SK-N-SH (cell line): Measurements from ENCODE around the gene B3GALNT2. TPM values are rescaled to one million over a fixed set of nuclear protein-coding genes. Genes with fewer than 3 reads are reported as not detected.
A peak's percentile ranks its signal among the peaks of the same experiment; 100 is the strongest.

Source experiments
- CTCF ChIA-PET: fragments of 300-600, 350-600 bp; formaldehyde crosslinking; extraction: SDS; loops from one replicate; lab custom pipeline; 2021; lab: Yijun Ruan, JAX
- POLR2A ChIA-PET: fragments of 350-600 bp; sonication (Branson Sonifier 250); formaldehyde crosslinking; extraction: SDS; loops from one replicate; lab custom pipeline; 2020; ENCODE audit warnings: antibody characterized with exemption, inconsistent platforms; lab: Yijun Ruan, JAX
- DNase-seq: peaks from one replicate; pipeline ENCODE4 v3.0.0; 2012
- H2AFZ ChIP-seq: fragments of 200-600 bp; sonication (generic); 2 replicates; pipeline ENCODE4 v1.8.1; 2016; ENCODE audit warnings: antibody characterized with exemption, mild to moderate bottlenecking, low read depth
- H3F3A ChIP-seq: fragments of 200-600 bp; sonication (generic); replicated peaks from 2 replicates; pipeline ENCODE3; 2016; ENCODE audit warnings: antibody characterized with exemption, mild to moderate bottlenecking; ENCODE audit not compliant: insufficient read depth
- H3K27ac ChIP-seq, 2 experiments: fragments of 200-500 bp in 1 of 2; fragments of 200-600 bp in 1 of 2; sonication (Bioruptor generic) in 1 of 2; sonication (generic), shearing (Covaris generic) in 1 of 2; 2 replicates each; pipeline versions ENCODE4 v1.5.1 to v1.6.1; 2014 to 2016; ENCODE audit warnings: low read depth in 2 of 2, inconsistent platforms in 1 of 2, low read length in 1 of 2, mild to moderate bottlenecking in 1 of 2, mixed read lengths in 1 of 2
- H3K27me3 ChIP-seq: fragments of 200-600 bp; sonication (generic), shearing (Covaris generic); 2 replicates; pipeline ENCODE4 v1.6.1; 2016; ENCODE audit warnings: mixed run types; ENCODE audit not compliant: insufficient read depth
- H3K36me3 ChIP-seq, 2 experiments: fragments of 200-500 bp in 1 of 2; fragments of 200-600 bp in 1 of 2; sonication (Bioruptor generic) in 1 of 2; sonication (generic) in 1 of 2; replicated peaks in 1 of 2; 2 replicates each; pipeline versions ENCODE3 to v1.5.1; 2014 to 2016; ENCODE audit warnings: low read length in 1 of 2, mild to moderate bottlenecking in 1 of 2; ENCODE audit not compliant: insufficient read depth in 2 of 2, control insufficient read depth in 1 of 2
- H3K4me1 ChIP-seq, 2 experiments: fragments of 200-500 bp in 1 of 2; fragments of 200-600 bp in 1 of 2; sonication (Bioruptor generic) in 1 of 2; sonication (generic), shearing (Covaris generic) in 1 of 2; 2 replicates each; pipeline versions ENCODE4 v1.5.1 to v1.6.1; 2014 to 2016; ENCODE audit warnings: low read depth in 1 of 2, low read length in 1 of 2, mixed run types in 1 of 2; ENCODE audit not compliant: insufficient read depth in 2 of 2, control insufficient read depth in 1 of 2
- H3K4me2 ChIP-seq: fragments of 200-600 bp; sonication (generic), shearing (Covaris generic); 2 replicates; pipeline ENCODE4 v1.6.1; 2017; ENCODE audit warnings: mixed run types
- H3K4me3 ChIP-seq, 2 experiments: fragments of 200-500 bp in 1 of 2; fragments of 200-600 bp in 1 of 2; sonication (Bioruptor generic) in 1 of 2; sonication (generic), shearing (Covaris generic) in 1 of 2; 2 replicates each; pipeline versions ENCODE4 v1.5.1 to v1.8.1; 2014 to 2016; ENCODE audit warnings: low read depth in 2 of 2, inconsistent platforms in 1 of 2, low read length in 1 of 2, mild to moderate bottlenecking in 1 of 2, mixed read lengths in 1 of 2, moderate library complexity in 1 of 2
- H3K79me2 ChIP-seq: fragments of 200-600 bp; sonication (generic); 2 replicates; pipeline ENCODE4 v1.8.1; 2017; ENCODE audit warnings: mild to moderate bottlenecking; ENCODE audit not compliant: insufficient read depth
- H3K9ac ChIP-seq: fragments of 200-600 bp; sonication (generic); 2 replicates; pipeline ENCODE4 v1.6.1; 2017; ENCODE audit warnings: mixed run types
- H3K9me2 ChIP-seq: fragments of 200-600 bp; sonication (generic); 2 replicates; pipeline ENCODE4 v1.6.1; 2017; ENCODE audit warnings: mixed run types
- H3K9me3 ChIP-seq: fragments of 200-600 bp; sonication (generic); 2 replicates; pipeline ENCODE4 v1.6.1; 2017; ENCODE audit warnings: mixed run types, mild to moderate bottlenecking, moderate library complexity
- H4K20me1 ChIP-seq: fragments of 200-600 bp; sonication (generic); 2 replicates; pipeline ENCODE4 v1.6.1; 2017; ENCODE audit warnings: mild to moderate bottlenecking, mixed run types; ENCODE audit not compliant: insufficient read depth
- ELF1 ChIP-seq: IDR thresholded peaks from 2 replicates; pipeline ENCODE4 v1.4.0; 2012
- EZH2phosphoT487 ChIP-seq: fragments of 200-600 bp; sonication (generic); IDR thresholded peaks from 2 replicates; pipeline ENCODE4 v1.6.1; 2017; ENCODE audit warnings: low read depth, mixed run types, mild to moderate bottlenecking, antibody characterized with exemption, moderate library complexity, borderline replicate concordance
- FOSL2 ChIP-seq: IDR thresholded peaks from 2 replicates; pipeline ENCODE4 v1.4.0; 2012; ENCODE audit warnings: low read depth, mild to moderate bottlenecking, moderate library complexity, borderline replicate concordance
- FOXJ3 ChIP-seq: sonication (generic); formaldehyde crosslinking; IDR thresholded peaks from 2 replicates; pipeline ENCODE4 v1.5.1; 2020; ENCODE audit warnings: mild to moderate bottlenecking, missing genetic modification reagents
- FOXM1 ChIP-seq: IDR thresholded peaks from 2 replicates; pipeline ENCODE4 v1.4.0; 2012; ENCODE audit warnings: low read depth, mild to moderate bottlenecking
- GATA2 ChIP-seq: sonication (generic); formaldehyde crosslinking; IDR thresholded peaks from 2 replicates; pipeline ENCODE4 v1.5.0; 2020; ENCODE audit warnings: mild to moderate bottlenecking, missing genetic modification reagents
- MEF2A ChIP-seq: IDR thresholded peaks from 2 replicates; pipeline ENCODE4 v1.4.0; 2012; ENCODE audit warnings: low read depth, borderline replicate concordance
- NFIC ChIP-seq: IDR thresholded peaks from 2 replicates; pipeline ENCODE4 v1.4.0; 2012; ENCODE audit warnings: borderline replicate concordance
- POLR2AphosphoS5 ChIP-seq: IDR thresholded peaks from 2 replicates; pipeline ENCODE4 v1.6.1; 2012; ENCODE audit warnings: low read depth, low read length
- RAD21 ChIP-seq: IDR thresholded peaks from 2 replicates; pipeline ENCODE4 v1.6.1; 2012; ENCODE audit warnings: mild to moderate bottlenecking, low read length
- RCOR1 ChIP-seq: fragments of 150-350 bp; IDR thresholded peaks from 2 replicates; pipeline ENCODE4 v1.6.1; 2017; ENCODE audit warnings: antibody characterized with exemption, low read length
- RFX5 ChIP-seq: IDR thresholded peaks from 2 replicates; pipeline ENCODE4 v1.6.1; 2012; ENCODE audit warnings: mild to moderate bottlenecking, improper control_type of control experiment, low read length
- TAF1 ChIP-seq: IDR thresholded peaks from 2 replicates; pipeline ENCODE4 v1.6.1; 2012; ENCODE audit warnings: low read depth, mild to moderate bottlenecking, low read length, moderate library complexity, borderline replicate concordance
- WGBS: methylation state at CpG from one replicate; pipeline ENCODE4 v1.1.6; 2017; ENCODE audit warnings: low lambda C conversion rate; 5-methylcytosine and 5-hydroxymethylcytosine counted together
- polyA plus RNA-seq, 3 experiments: library from polyadenylated mRNA; depleted of rRNA; stranded (reverse); fragments of >200 nt; gene quantifications; 2 replicates each; pipeline ENCODE4 v1.2.3, GENCODE V29; 2012
- TF ChIP-seq, protein P1 (sequence below): fragments of 200-600 bp; sonication (generic); IDR thresholded peaks from 2 replicates; pipeline ENCODE4 v1.6.1; 2017; ENCODE audit warnings: antibody characterized with exemption, mild to moderate bottlenecking, moderate library complexity
- TF ChIP-seq, protein P2 (sequence below): IDR thresholded peaks from 2 replicates; pipeline ENCODE4 v1.4.0; 2012; ENCODE audit warnings: low read depth, borderline replicate concordance
- TF ChIP-seq, protein P3 (sequence below): fragments of 150-350 bp; IDR thresholded peaks from 2 replicates; pipeline ENCODE4 v1.6.1; 2016; ENCODE audit warnings: mild to moderate bottlenecking, low read depth, low read length
- TF ChIP-seq, protein P4 (sequence below): IDR thresholded peaks from 2 replicates; pipeline ENCODE4 v1.4.0; 2012; ENCODE audit warnings: low read depth, borderline replicate concordance
- TF ChIP-seq, protein P5 (sequence below): IDR thresholded peaks from 2 replicates; pipeline ENCODE4; 2012

Gene B3GALNT2
- polyA plus RNA-seq (2012; rRNA removed) = 15.5 and 21.8 TPM in 2 replicates
- polyA plus RNA-seq (2012; cell fraction: cytosol; rRNA removed) = 20.5 and 21.0 TPM in 2 replicates
- polyA plus RNA-seq (2012; cell fraction: nucleus; rRNA removed) = 13.1 and 23.9 TPM in 2 replicates

DNA sequence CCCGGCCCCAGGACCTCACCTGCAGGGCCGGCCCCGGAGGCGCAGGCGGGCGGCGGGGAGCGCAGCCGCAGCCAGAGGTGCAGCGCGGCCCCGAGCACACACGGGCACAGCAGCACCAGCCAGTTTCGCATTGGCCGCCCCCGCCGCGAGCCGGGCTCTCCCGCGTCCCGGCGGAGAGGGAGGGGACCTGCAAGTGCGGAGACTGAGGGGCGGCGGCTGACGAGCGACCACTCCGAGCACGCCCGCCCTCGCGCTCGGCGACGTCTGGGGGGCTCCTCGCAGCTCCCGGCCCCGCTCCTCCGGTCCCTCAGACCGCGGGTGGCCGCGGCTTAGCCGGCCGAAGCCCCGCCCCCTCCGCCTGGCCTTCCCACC lies at the start of gene B3GALNT2:
Gene B3GALNT2 (minus strand): TSS at position 331 of the 372 bp plus-strand sequence. CDS start 200 bp downstream, at position 131.
- Histone ChIP-seq H2AFZ (peak within 1 kb of the TSS; percentile 82), H3K9me2 (no peaks in the 10 kb centered on the region), H3K27ac (peak within 1 kb of the TSS; percentile 97 to 98), H3F3A (peaks cover 27% of the 10 kb centered on the region), H3K4me1 (peaks cover 5 to 13% of the 10 kb centered on the region in 2 experiments; a peak in 3 of 4 replicates), H4K20me1 (peaks cover 20% of the 10 kb centered on the region), H3K9me3 (no peaks in the 10 kb centered on the region), H3K4me3 (peak within 1 kb of the TSS; percentile 60 to 76), H3K9ac (peak within 1 kb of the TSS; percentile 93), H3K27me3 (no peaks in the 10 kb centered on the region), H3K36me3 (no peaks in the 10 kb centered on the region), H3K79me2 (peaks cover 47% of the 10 kb centered on the region), H3K4me2 (peak within 1 kb of the TSS; percentile 95)
- CTCF ChIA-PET = interaction anchor here (0.5 to 2.8 kb wide), 30 partner anchors 9 to 470 kb away, joined by 3 to 13 read pairs (median 4); no protein-coding TSS in a partner anchor
- POLR2A ChIA-PET = interaction anchor here (1.1 to 1.3 kb wide), 3 partner anchors 15 to 375 kb away, joined by 3 to 5 read pairs (median 3); partner anchors contain the start of gene TOMM20
- TF ChIP-seq, protein P1, sequence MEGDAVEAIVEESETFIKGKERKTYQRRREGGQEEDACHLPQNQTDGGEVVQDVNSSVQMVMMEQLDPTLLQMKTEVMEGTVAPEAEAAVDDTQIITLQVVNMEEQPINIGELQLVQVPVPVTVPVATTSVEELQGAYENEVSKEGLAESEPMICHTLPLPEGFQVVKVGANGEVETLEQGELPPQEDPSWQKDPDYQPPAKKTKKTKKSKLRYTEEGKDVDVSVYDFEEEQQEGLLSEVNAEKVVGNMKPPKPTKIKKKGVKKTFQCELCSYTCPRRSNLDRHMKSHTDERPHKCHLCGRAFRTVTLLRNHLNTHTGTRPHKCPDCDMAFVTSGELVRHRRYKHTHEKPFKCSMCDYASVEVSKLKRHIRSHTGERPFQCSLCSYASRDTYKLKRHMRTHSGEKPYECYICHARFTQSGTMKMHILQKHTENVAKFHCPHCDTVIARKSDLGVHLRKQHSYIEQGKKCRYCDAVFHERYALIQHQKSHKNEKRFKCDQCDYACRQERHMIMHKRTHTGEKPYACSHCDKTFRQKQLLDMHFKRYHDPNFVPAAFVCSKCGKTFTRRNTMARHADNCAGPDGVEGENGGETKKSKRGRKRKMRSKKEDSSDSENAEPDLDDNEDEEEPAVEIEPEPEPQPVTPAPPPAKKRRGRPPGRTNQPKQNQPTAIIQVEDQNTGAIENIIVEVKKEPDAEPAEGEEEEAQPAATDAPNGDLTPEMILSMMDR = no peak
- TF ChIP-seq, protein P2, sequence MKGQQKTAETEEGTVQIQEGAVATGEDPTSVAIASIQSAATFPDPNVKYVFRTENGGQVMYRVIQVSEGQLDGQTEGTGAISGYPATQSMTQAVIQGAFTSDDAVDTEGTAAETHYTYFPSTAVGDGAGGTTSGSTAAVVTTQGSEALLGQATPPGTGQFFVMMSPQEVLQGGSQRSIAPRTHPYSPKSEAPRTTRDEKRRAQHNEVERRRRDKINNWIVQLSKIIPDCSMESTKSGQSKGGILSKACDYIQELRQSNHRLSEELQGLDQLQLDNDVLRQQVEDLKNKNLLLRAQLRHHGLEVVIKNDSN = no peak
- TF ChIP-seq, protein P3, sequence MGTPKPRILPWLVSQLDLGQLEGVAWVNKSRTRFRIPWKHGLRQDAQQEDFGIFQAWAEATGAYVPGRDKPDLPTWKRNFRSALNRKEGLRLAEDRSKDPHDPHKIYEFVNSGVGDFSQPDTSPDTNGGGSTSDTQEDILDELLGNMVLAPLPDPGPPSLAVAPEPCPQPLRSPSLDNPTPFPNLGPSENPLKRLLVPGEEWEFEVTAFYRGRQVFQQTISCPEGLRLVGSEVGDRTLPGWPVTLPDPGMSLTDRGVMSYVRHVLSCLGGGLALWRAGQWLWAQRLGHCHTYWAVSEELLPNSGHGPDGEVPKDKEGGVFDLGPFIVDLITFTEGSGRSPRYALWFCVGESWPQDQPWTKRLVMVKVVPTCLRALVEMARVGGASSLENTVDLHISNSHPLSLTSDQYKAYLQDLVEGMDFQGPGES = no peak
- TF ChIP-seq RFX5 = no peak
- TF ChIP-seq POLR2AphosphoS5 = no peak; the same call in 1 of the 2 replicates
- WGBS = 0% methylated on average over 4 of the region's 48 CpGs
- DNase-seq = no peak

DNA sequence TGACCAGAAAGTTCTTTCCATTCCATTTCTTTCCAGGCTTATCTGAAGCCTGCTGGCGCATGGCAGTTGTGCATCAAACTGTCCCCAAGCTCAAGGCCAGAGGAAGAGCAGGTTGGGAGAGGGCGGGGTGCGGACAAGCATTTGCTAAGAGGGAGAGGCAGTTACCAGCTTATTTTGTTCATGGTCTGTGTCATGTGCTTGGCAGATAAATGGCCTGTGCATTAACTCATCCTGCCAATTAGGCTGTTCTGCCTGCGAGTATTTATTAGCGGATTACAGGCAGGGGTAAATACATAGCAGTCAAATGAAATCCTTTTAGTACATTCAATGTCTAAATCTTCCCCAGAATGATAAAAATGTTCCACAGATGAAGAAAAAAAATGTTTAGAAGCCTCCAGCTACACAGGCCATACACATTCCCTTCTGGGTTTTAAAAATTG lies 48.9 kb upstream of the B3GALNT2 start:
- Histone ChIP-seq H3F3A (no peaks in the 10 kb centered on the region), H3K4me1 (peaks cover 0 to 49% of the 10 kb centered on the region in 2 experiments; a peak in 2 of 4 replicates), H2AFZ (no peak overlapping the region), H3K4me3 (no peak overlapping the region), H3K9me2 (no peaks in the 10 kb centered on the region), H3K36me3 (no peaks in the 10 kb centered on the region), H3K9me3 (no peaks in the 10 kb centered on the region), H3K27me3 (no peaks in the 10 kb centered on the region), H3K9ac (no peak overlapping the region), H3K79me2 (no peaks in the 10 kb centered on the region), H3K4me2 (no peak overlapping the region), H4K20me1 (no peaks in the 10 kb centered on the region), H3K27ac (peak overlapping the region in 1 of 2 experiments; percentile 95; a peak in 2 of 4 replicates)
- peak; percentile 82 for DNase-seq
- 71% methylated on average over 5 of the region's 5 CpGs for WGBS
- ChIA-PET POLR2A (interaction anchor here (1.0 kb wide), 1 partner anchor 94 kb away, joined by 3 read pairs; no protein-coding TSS in a partner anchor), CTCF (interaction anchor here (1.1 to 2.0 kb wide), 5 partner anchors 11 to 290 kb away, joined by 4 to 8 read pairs (median 4); partner anchors contain the start of gene B3GALNT2)
- TF ChIP-seq, protein P4, sequence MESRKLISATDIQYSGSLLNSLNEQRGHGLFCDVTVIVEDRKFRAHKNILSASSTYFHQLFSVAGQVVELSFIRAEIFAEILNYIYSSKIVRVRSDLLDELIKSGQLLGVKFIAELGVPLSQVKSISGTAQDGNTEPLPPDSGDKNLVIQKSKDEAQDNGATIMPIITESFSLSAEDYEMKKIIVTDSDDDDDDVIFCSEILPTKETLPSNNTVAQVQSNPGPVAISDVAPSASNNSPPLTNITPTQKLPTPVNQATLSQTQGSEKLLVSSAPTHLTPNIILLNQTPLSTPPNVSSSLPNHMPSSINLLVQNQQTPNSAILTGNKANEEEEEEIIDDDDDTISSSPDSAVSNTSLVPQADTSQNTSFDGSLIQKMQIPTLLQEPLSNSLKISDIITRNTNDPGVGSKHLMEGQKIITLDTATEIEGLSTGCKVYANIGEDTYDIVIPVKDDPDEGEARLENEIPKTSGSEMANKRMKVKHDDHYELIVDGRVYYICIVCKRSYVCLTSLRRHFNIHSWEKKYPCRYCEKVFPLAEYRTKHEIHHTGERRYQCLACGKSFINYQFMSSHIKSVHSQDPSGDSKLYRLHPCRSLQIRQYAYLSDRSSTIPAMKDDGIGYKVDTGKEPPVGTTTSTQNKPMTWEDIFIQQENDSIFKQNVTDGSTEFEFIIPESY = no peak
- TF ChIP-seq EZH2phosphoT487 (no peak), MEF2A (no peak), ELF1 (no peak), RCOR1 (peak; percentile 85), FOSL2 (no peak), GATA2 (CRISPR knock-in tag) (peak; percentile 69), RAD21 (no peak; the same call in 1 of the 2 replicates), TAF1 (no peak), NFIC (no peak), FOXJ3 (CRISPR knock-in tag) (peak; percentile 87; the same call in 1 of the 2 replicates), FOXM1 (no peak)
- TF ChIP-seq, protein P5, sequence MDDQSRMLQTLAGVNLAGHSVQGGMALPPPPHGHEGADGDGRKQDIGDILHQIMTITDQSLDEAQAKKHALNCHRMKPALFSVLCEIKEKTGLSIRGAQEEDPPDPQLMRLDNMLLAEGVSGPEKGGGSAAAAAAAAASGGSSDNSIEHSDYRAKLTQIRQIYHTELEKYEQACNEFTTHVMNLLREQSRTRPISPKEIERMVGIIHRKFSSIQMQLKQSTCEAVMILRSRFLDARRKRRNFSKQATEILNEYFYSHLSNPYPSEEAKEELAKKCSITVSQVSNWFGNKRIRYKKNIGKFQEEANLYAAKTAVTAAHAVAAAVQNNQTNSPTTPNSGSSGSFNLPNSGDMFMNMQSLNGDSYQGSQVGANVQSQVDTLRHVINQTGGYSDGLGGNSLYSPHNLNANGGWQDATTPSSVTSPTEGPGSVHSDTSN = no peak
- TF ChIP-seq, protein P3 = no peak
